ENCODE results near the gene GTF3C2.

Gene GTF3C2

DNA sequence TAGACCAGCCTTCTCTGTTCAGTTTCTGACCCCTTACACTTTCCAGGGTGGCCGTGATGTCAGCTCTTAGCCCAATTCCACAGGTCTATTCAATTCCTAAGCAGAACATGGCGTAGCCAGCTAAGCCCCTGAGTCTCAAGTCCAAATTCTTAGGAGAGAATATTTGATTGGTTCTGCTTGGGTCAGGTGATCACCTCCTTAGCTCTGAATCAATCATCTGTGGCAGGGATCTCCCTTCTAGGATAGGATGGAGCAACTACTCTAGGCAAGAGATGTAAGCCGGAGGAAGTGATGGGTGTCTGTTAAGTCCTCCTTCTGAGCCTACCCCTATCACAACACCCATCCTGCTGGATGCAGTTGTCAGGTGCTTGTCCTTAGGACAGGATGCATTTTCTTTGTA is 59.4 kb downstream of the GTF3C2 start:
- DNase-seq (ENCODE audit: low read depth) = no peak

DNA sequence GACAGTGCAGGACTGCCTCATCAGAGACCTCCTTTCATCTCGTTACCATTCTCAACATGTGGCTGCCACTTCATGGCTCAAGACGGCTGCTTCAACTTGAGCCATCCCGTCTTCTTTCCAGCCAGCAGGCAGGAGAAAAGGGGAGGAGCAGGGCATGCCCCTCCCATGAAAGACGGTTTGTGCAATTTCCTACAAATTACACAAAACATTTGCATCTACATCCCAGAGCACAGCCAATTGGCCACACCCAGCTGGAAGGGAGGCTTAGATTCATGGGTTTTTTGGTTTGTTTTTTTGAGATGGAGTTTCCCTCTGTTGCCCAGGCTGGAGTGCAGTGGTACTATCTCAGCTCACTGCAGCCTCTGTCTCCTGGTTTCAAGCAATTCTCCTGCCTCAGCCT is 60.1 kb downstream of the GTF3C2 start:
- no peak for DNase-seq (ENCODE audit: low read depth)

DNA sequence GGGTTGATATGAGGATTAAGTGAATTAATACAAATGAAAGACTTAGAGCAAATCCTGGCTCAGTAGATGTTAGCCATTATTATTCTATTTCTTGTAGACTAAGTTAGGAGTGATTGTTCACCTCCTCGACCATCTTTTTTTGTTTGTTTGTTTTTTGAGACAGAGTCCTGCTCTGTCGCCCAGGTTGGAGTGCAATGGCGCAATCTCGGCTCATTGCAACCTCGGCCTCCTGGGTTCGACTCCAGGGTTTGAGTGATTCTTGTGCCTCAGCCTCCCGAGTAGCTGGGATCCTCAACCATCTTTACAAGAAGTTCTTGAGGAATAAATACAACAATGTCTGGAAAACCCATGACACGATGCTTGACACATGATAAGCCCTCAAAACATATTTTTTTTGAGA is 61.6 kb downstream of the GTF3C2 start:
- DNase-seq (ENCODE audit: low read depth) = no peak

DNA sequence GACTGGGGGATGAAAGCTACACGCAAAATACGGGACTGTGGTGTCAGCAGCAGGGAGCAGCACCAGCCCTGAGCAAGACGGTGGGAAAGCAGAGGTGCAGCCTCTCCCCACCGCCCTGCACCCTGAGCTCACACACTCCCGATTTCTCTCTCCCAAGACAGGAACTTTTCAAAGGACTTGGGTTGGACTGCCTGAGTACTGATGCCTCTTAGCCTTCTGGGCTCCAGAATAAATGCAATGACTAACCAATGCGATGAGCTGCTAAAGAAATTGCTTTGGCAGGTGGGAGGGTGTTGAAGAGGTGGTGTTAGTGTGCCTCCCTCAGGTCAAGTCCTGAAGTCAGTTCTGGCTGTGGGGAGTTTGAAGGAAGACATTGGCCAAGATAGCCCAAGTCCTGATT is 64.7 kb downstream of the GTF3C2 start:
- no peak for DNase-seq (ENCODE audit: low read depth)

DNA sequence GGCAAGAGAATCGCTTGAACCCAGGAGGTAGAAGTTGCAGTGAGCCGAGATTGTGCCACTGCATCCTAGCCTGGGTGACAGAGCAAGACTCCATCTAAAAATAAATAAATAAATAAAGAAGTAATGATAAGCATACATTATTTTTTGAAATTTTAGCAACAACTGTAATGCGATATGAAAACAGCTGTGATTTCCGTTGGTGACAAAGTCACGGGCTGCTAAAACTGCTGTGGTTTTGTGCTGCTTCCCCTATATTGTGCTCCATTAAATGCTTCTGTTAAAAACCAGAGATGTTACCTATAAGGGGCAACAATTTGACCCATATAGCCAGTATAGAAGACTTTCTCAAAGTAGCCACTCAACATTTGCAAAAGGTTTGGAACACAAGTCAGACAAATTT is 66.0 kb downstream of the GTF3C2 start:
- DNase-seq (ENCODE audit: low read depth) = no peak

DNA sequence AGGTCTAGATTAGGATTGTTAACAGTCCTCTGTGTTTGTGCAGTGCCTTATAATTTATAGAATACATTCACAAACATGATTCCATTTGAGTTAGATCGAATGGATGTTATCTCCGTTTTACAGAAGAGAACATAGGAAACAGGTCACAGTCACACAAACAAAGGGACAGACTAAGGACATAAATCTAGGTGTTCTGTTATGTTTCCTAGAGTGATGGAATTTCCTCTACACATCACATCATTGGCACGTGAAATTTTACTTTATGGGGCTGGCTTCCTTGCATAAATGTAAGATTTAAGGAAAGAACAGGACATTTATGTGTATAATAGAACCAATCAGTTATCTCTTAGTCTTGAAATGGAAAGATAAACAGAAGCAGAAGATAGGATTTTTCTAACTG is 68.0 kb downstream of the GTF3C2 start:
- no peak for DNase-seq (ENCODE audit: low read depth)

DNA sequence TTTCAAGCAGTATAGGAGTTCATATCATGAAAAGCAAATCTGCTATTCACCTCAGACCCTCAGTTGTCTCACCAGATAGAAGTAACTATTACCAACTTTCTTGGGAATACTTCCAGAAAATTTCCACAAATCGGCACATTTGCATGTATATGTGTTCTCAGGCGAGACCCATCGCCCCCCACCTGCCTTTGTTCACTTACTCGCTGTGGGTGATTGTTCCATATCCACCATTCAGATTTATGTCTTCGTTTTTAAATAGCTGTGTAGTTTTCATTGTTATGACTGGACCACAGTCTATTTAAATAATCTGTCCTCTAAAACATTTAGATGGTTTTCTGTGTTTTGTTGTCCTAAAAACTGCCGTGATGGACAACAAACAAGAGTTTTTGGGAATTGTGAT is 71.1 kb downstream of the GTF3C2 start:
- DNase-seq (ENCODE audit: low read depth) = no peak

DNA sequence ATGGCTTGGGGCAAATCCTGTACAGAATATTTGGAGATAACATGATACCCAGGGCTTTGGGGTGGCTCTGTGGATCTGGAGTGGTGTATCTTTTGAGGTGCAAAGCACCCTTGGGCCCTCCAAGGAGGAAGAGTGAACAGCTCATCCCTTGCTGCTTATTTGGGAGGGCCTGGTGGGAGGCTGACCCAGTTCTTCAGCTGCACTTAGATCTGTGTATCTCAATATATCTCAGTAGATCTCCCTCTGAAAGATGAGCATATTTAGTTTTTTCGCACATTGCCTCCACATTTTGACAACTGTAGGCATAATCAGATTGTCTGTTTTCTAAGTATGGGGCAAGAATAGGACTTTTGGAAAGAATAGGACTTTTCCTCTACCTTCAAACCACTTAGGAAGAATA is 71.6 kb downstream of the GTF3C2 start:
- DNase-seq (ENCODE audit: low read depth) = no peak

DNA sequence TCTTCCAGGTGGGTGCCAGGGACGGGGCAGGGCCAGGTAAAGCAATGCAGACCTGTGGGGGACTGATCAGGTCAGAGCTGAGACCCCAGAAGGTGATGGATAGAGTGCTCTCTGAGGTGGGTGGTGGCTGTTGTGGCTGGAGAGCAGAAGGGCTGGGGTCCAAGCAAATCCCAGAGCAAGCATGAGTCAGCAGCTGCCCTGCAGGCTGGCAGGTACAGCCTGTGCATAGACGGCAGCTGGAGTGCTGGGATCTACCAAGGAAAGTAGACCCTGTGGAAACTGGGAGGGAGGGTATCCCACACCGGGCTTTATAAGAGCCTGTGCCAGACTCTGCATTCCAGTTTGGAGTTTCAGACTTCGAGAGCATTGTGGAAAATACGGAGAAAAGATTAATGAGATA is 73.7 kb downstream of the GTF3C2 start:
- no peak for DNase-seq (ENCODE audit: low read depth)

DNA sequence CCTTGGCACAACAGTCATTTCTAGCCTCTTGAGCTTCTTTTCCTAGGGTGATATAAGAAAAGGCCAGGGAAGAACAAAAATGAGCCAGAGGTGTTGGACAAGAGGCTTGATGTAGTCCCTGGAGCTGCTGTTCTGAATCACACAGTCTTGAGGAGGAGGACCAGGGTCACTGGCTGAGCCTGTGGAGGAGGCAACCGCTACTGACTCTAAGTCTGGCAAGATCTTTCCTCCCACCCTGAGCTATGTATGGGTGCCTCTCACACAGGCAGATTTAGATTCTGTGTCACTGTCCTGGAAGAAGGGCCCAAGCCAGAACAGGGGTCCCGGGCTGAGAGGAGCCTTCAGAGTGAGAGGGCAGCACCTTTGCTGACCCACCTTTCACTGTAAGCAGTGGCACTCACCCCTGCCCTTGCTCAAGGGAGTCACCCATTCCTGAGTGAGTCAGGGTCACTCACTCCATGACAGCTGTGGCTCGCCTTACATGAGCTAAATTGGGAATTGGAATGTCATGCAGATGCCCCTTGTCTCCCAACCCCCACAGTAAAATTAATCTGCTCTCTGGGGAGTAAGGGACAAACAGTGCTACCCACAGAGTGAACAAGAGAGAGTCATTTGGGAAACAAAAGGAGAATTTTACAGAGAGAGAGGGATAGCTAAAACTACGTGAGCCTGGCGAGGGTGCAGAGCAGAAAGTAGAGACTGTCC is 74.6 kb downstream of the GTF3C2 start, which contains the start of gene TRIM54:
Gene TRIM54, plus strand, starts transcription at position 575 of the 705 bp plus-strand sequence. CDS start 303 bp downstream, outside the sequence.
- no peak for DNase-seq (ENCODE audit: low read depth)

DNA sequence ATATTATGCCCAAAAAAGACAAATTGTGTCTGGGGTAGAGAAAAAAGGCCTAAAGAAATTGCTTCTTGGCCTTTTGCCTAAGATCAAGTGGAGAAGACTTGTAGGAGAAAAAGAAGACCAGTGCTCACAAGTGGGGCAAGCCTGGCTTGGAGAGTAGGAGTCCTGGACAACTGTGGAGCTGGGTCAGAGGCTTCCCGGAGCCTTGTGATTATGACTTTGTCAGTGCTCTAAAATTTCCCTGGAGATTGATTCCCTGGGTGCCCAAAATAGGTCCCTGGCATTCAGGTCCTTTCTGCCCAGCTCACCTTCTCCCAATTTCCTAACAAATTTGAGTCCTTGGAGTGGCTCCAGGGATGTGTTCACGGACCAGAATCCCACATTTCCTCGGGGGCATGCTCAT is 75.1 kb downstream of the GTF3C2 start:
- DNase-seq (ENCODE audit: low read depth) = no peak

DNA sequence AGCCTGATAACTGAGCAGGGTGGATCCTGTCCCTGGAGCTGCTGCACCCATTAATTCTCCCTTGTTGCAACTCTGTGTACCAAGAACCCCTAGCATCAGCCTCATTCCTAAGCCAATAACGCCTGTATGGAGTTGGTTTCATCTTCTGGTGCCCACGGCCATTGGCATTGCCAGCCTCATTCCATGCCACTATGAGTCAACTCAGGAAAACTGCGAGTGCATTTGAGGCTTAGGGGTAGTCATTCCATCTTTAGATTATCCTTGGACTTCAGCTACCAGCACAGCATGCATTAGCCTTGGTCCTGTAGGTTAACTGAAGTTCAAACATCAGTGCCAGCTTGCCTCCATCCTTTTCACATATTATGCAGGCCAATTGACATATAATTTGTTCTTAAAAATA is 75.7 kb downstream of the GTF3C2 start:
- no peak for DNase-seq (ENCODE audit: low read depth)

DNA sequence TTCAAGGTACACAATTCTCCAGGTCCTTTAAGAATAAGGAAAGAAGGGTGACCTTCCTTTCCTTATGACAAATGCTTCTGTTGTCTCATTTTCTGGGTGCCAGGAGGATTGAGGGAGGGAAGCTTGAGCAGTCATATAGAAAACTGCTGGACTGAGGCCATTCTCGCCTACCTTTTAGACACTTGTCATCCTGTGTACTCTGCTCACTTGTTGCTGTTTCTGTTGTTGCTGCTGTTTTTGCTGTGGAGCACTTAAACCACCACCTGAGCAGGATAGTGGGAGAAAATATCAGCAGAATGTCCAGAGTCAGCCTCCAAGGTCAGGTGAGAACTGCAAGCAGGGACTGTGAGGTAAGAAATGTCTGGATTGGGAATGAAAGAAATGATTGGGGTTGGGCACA is 78.6 kb downstream of the GTF3C2 start:
- DNase-seq (ENCODE audit: low read depth) = no peak
